ENCODE measurements around the gene SBF2.

GRCh38 chr11:10255388-10256125 is 38.5 kb downstream of the SBF2 start:
- TF ChIP-seq CTCF (IDR thresholded peaks at IDR 0.05) (no peak), EP300 (IDR thresholded peaks at IDR 0.05) (no peak), POLR2A (IDR thresholded peaks at IDR 0.05) (no peak)

All from tibial nerve (tissue), 4 donors.